ENCODE results near the gene TMPO. TPM values are rescaled to one million over a fixed set of nuclear protein-coding genes. Genes with fewer than 3 reads are reported as not detected.
A peak's percentile ranks its signal among the peaks of the same experiment; 100 is the strongest.
"Not testable (repeated sequence)": the region's sequence is repeated elsewhere in the genome, so short reads cannot be mapped to it uniquely, and the experiment has no call there.

TMPO gene
- total RNA-seq, 2 donors from 2014 or later = 68.1 to 79.4 TPM

- Mint-ChIP-seq H3K4me3 (no peak overlapping the region), H3K4me1 (peaks cover 6% of the 10 kb centered on the region), H3K27me3 (no peaks in the 10 kb centered on the region), H3K27ac (no peak overlapping the region), H3K36me3 (ENCODE audit: low read depth) (no peaks in the 10 kb centered on the region)
- ATAC-seq (no peak), DNase-seq (no peak)
- H3K9me3 ChIP-seq (ENCODE audit: control insufficient read depth, low read length, poor library complexity, severe bottlenecking) = no peaks in the 10 kb centered on the region
Measured at GRCh38 chr12:98530068-98530467, 14.7 kb downstream of the TMPO start.

- H3K27me3 Mint-ChIP-seq = no peaks in the 10 kb centered on the region
- no peak overlapping the region for H3K4me3 Mint-ChIP-seq
- peaks cover 3% of the 10 kb centered on the region for H3K4me1 Mint-ChIP-seq
- no peaks in the 10 kb centered on the region for H3K36me3 Mint-ChIP-seq (ENCODE audit: low read depth)
- peak; percentile 54 for ATAC-seq
- no peaks in the 10 kb centered on the region for H3K9me3 ChIP-seq (ENCODE audit: control insufficient read depth, low read length, poor library complexity, severe bottlenecking)
- H3K27ac Mint-ChIP-seq = peak overlapping the region; percentile 19
- DNase-seq = no peak
Measured at GRCh38 chr12:98532687-98533304, 17.4 kb downstream of the TMPO start.

- no peaks in the 10 kb centered on the region for H3K9me3 ChIP-seq (ENCODE audit: control insufficient read depth, low read length, poor library complexity, severe bottlenecking)
- Mint-ChIP-seq H3K27ac (no peak overlapping the region), H3K4me3 (no peak overlapping the region), H3K36me3 (ENCODE audit: low read depth) (no peaks in the 10 kb centered on the region), H3K27me3 (no peaks in the 10 kb centered on the region), H3K4me1 (peaks cover 3% of the 10 kb centered on the region)
- no peak for ATAC-seq
- no peak for DNase-seq
Measured at GRCh38 chr12:98533723-98534251, 18.4 kb downstream of the TMPO start.

GRCh38 chr12:98538031-98538430, 22.6 kb downstream of the TMPO start:
- Mint-ChIP-seq H3K4me3 (no peak overlapping the region), H3K36me3 (ENCODE audit: low read depth) (peaks cover 3% of the 10 kb centered on the region), H3K27me3 (no peaks in the 10 kb centered on the region), H3K27ac (peak overlapping the region; percentile 49), H3K4me1 (peaks cover 6% of the 10 kb centered on the region)
- ATAC-seq (no peak), DNase-seq (no peak)
- no peaks in the 10 kb centered on the region for H3K9me3 ChIP-seq (ENCODE audit: control insufficient read depth, low read length, poor library complexity, severe bottlenecking)

GRCh38 chr12:98543701-98544100, 28.3 kb downstream of the TMPO start:
- H3K9me3 ChIP-seq (ENCODE audit: control insufficient read depth, low read length, poor library complexity, severe bottlenecking) = no peaks in the 10 kb centered on the region
- no peak for DNase-seq
- Mint-ChIP-seq H3K27me3 (no peaks in the 10 kb centered on the region), H3K4me3 (no peak overlapping the region), H3K27ac (no peak overlapping the region), H3K36me3 (ENCODE audit: low read depth) (peaks cover 10% of the 10 kb centered on the region), H3K4me1 (peaks cover 4% of the 10 kb centered on the region)
- no peak for ATAC-seq

GRCh38 chr12:98544751-98545150, 29.4 kb downstream of the TMPO start:
- H3K9me3 ChIP-seq (ENCODE audit: control insufficient read depth, low read length, poor library complexity, severe bottlenecking) = no peaks in the 10 kb centered on the region
- peaks cover 4% of the 10 kb centered on the region for H3K4me1 Mint-ChIP-seq
- no peak for DNase-seq
- no peak overlapping the region for H3K4me3 Mint-ChIP-seq
- ATAC-seq = no peak
- peaks cover 10% of the 10 kb centered on the region for H3K36me3 Mint-ChIP-seq (ENCODE audit: low read depth)
- no peaks in the 10 kb centered on the region for H3K27me3 Mint-ChIP-seq
- H3K27ac Mint-ChIP-seq = no peak overlapping the region

GRCh38 chr12:98549371-98550110, 34.2 kb downstream of the TMPO start:
- H3K27ac Mint-ChIP-seq = no peak overlapping the region
- H3K27me3 Mint-ChIP-seq = no peaks in the 10 kb centered on the region
- ATAC-seq (no peak), DNase-seq (no peak)
- no peak overlapping the region for H3K4me3 Mint-ChIP-seq
- no peaks in the 10 kb centered on the region for H3K9me3 ChIP-seq (ENCODE audit: control insufficient read depth, low read length, poor library complexity, severe bottlenecking)
- peaks cover 16% of the 10 kb centered on the region for H3K36me3 Mint-ChIP-seq (ENCODE audit: low read depth)
- H3K4me1 Mint-ChIP-seq = no peaks in the 10 kb centered on the region

- no peak for DNase-seq
- no peaks in the 10 kb centered on the region for H3K4me1 Mint-ChIP-seq
- peaks cover 13% of the 10 kb centered on the region for H3K36me3 Mint-ChIP-seq (ENCODE audit: low read depth)
- H3K27ac Mint-ChIP-seq = no peak overlapping the region
- H3K9me3 ChIP-seq (ENCODE audit: control insufficient read depth, low read length, poor library complexity, severe bottlenecking) = no peaks in the 10 kb centered on the region
- H3K27me3 Mint-ChIP-seq = no peaks in the 10 kb centered on the region
- ATAC-seq = no peak
- H3K4me3 Mint-ChIP-seq = no peak overlapping the region
Measured at GRCh38 chr12:98551787-98552186, 36.4 kb downstream of the TMPO start.

- not testable (repeated sequence) for H3K27me3 Mint-ChIP-seq; H3K36me3 Mint-ChIP-seq (ENCODE audit: low read depth); DNase-seq; H3K27ac Mint-ChIP-seq; H3K4me3 Mint-ChIP-seq; H3K4me1 Mint-ChIP-seq; H3K9me3 ChIP-seq (ENCODE audit: control insufficient read depth, low read length, poor library complexity, severe bottlenecking); ATAC-seq
Measured at GRCh38 chr12:98558097-98558496, 42.7 kb downstream of the TMPO start.

GRCh38 chr12:98559666-98560065, 44.3 kb downstream of the TMPO start:
- DNase-seq (no peak), ATAC-seq (no peak)
- no peaks in the 10 kb centered on the region for H3K9me3 ChIP-seq (ENCODE audit: control insufficient read depth, low read length, poor library complexity, severe bottlenecking)
- Mint-ChIP-seq H3K4me1 (peaks cover 2% of the 10 kb centered on the region), H3K27me3 (no peaks in the 10 kb centered on the region), H3K27ac (no peak overlapping the region), H3K36me3 (ENCODE audit: low read depth) (no peaks in the 10 kb centered on the region), H3K4me3 (no peak overlapping the region)

GRCh38 chr12:98561846-98562245, 46.5 kb downstream of the TMPO start:
- no peak for ATAC-seq
- H3K27ac Mint-ChIP-seq = no peak overlapping the region
- no peak overlapping the region for H3K4me3 Mint-ChIP-seq
- no peak for DNase-seq
- peaks cover 4% of the 10 kb centered on the region for H3K4me1 Mint-ChIP-seq
- no peaks in the 10 kb centered on the region for H3K9me3 ChIP-seq (ENCODE audit: control insufficient read depth, low read length, poor library complexity, severe bottlenecking)
- no peaks in the 10 kb centered on the region for H3K36me3 Mint-ChIP-seq (ENCODE audit: low read depth)
- H3K27me3 Mint-ChIP-seq = no peaks in the 10 kb centered on the region

- H3K9me3 ChIP-seq (ENCODE audit: control insufficient read depth, low read length, poor library complexity, severe bottlenecking) = no peaks in the 10 kb centered on the region
- ATAC-seq (no peak), DNase-seq (no peak)
- H3K4me3 Mint-ChIP-seq = no peak overlapping the region
- H3K4me1 Mint-ChIP-seq = peaks cover under 1% of the 10 kb centered on the region
- H3K36me3 Mint-ChIP-seq (ENCODE audit: low read depth) = no peaks in the 10 kb centered on the region
- no peak overlapping the region for H3K27ac Mint-ChIP-seq
- no peaks in the 10 kb centered on the region for H3K27me3 Mint-ChIP-seq
Measured at GRCh38 chr12:98572010-98572409, 56.6 kb downstream of the TMPO start.

GRCh38 chr12:98574110-98574509, 58.7 kb downstream of the TMPO start:
- ATAC-seq = no peak
- Mint-ChIP-seq H3K27ac (no peak overlapping the region), H3K27me3 (no peaks in the 10 kb centered on the region), H3K36me3 (ENCODE audit: low read depth) (peaks cover 2% of the 10 kb centered on the region), H3K4me1 (no peaks in the 10 kb centered on the region), H3K4me3 (no peak overlapping the region)
- H3K9me3 ChIP-seq (ENCODE audit: control insufficient read depth, low read length, poor library complexity, severe bottlenecking) = no peaks in the 10 kb centered on the region
- DNase-seq = no peak

GRCh38 chr12:98575013-98575412, 59.6 kb downstream of the TMPO start:
- H3K4me3 Mint-ChIP-seq = no peak overlapping the region
- DNase-seq (no peak), ATAC-seq (no peak)
- H3K36me3 Mint-ChIP-seq (ENCODE audit: low read depth) = peaks cover 4% of the 10 kb centered on the region
- no peaks in the 10 kb centered on the region for H3K4me1 Mint-ChIP-seq
- no peaks in the 10 kb centered on the region for H3K9me3 ChIP-seq (ENCODE audit: control insufficient read depth, low read length, poor library complexity, severe bottlenecking)
- H3K27ac Mint-ChIP-seq = no peak overlapping the region
- H3K27me3 Mint-ChIP-seq = no peaks in the 10 kb centered on the region

All from T-helper 17 cell (primary cell).